Tongue (tissue), 2 donors: ENCODE results near the gene TPCN1. TPM values are rescaled to one million over a fixed set of nuclear protein-coding genes. Genes with fewer than 3 reads are reported as not detected.

Experiments
- DNase-seq: peaks from one replicate; pipeline ENCODE4 v3.0.0-alpha.2; 2015
- total RNA-seq: library from RNA; depleted of rRNA; stranded (reverse); fragments of >200 nt; gene quantifications from one replicate; pipeline ENCODE4 v1.2.3, GENCODE V29; 2014

Gene TPCN1
- total RNA-seq, 1 donor from 2014 or later: 27.0 TPM

GRCh38 chr12:113262710-113263109 lies 41.4 kb downstream of the TPCN1 start:
- DNase-seq: no peak

- DNase-seq: no peak
These were observed 42.2 kb downstream of the TPCN1 start for GRCh38 chr12:113263431-113263963.

- DNase-seq: no peak
These were observed 45.0 kb downstream of the TPCN1 start for GRCh38 chr12:113266106-113266895.

GRCh38 chr12:113267621-113268020 lies 46.4 kb downstream of the TPCN1 start:
- DNase-seq: no peak

DNA sequence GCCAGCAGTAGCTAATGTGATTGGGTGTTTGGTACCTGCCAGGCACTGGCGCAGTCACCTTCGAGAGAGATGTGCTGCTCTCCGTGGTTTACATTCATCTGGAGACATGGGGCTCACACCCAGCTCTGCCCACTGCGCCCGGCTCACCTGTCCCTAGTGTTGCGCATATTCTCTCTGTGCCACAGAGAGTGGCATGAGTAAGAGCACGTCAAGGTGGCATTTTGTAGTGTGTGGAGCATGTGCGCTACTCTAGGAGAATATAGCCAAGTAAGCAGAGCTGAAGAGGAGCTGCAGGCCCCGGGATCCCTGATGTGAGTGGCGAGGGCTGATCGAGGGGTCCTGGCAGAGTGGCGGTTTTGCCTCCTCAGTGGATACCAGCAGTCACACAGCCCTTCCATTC lies 46.9 kb downstream of the TPCN1 start:
- no peak for DNase-seq

DNA sequence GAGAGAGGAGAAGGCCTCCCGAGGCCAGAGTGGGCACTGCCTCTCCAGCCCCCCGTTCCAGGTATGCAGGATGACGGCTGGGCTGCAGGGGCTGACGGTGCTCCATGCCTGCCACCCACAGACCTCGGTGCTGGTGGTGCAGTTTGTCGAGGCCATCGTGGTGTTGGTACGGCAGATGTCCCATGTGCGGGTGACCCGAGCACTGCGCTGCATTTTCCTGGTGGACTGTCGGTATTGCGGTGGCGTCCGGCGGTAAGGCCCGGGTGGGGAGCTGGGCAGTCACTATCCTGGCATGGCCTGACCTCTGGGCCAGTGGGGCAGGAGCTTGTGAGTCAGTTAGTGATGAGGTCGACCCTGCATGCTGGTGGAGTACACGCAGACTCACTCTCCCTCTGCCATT lies 47.4 kb downstream of the TPCN1 start:
- DNase-seq: no peak

DNA sequence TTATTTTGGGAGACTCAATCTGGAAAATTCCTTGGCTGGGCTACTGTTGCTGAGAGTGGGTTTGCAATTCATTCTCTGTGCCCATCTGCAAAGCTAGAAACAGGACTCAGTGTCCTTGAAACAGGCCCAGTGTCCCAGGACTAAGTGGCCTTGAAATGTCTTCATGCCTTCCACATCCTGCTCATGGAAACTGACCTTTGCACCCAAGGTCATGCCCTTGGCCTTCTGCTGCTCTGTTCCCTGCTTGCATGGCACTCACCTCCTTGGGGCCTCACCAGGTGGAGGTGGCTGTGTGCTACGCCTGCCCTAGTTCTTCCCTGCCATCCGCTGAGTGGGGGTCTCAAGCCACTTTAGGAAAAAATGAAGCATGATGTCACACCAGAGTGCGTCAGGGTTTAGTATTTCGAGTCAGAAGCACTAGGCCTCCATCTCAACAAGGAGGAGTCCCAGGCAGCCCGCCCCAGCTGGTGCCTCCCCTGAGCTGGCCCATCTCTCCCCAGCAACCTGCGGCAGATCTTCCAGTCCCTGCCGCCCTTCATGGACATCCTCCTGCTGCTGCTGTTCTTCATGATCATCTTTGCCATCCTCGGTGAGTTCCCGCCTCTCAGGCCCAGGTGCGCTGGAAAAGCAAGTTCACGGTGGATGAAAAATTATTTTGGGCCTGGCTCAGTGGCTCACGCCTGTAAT lies 48.1 kb downstream of the TPCN1 start:
- no peak for DNase-seq

- no peak for DNase-seq
These were observed 49.4 kb downstream of the TPCN1 start for GRCh38 chr12:113270709-113271009.

GRCh38 chr12:113271466-113271852 lies 50.2 kb downstream of the TPCN1 start:
- no peak for DNase-seq

DNA sequence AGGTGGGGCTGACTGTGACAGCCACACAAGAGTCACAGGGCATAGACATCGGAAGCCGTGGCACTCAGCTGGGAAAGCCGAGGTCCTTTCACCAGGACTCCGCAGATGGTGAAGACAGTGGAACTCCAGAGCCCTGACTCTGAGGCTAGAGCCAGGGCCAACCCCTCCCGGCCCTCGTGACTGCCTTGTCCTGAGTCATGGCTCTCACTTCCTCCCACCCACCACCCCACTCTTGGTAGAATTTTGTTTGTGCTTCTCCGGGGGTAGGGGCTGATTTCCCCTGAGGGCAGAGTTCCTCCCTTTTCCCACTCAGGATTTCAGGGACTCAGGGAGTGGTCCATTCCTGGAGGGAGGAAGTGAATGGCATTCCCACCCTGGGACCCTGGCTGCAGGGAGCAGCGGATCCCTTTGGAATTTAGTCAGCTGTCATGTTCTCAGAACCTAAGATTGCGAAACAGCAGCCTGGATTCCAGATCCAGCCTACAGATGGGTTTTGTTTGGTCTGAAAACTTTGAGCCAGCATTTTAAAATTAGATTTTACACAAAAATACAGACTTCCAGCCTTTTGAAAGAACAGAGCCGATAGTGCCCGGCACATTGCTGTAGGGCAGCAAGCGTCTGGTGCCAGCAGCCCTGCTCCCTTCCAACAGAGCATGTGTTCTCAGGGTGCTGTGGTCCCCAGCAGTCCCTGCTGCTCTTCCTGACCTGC lies 50.7 kb downstream of the TPCN1 start:
- DNase-seq: peak; percentile 71

DNA sequence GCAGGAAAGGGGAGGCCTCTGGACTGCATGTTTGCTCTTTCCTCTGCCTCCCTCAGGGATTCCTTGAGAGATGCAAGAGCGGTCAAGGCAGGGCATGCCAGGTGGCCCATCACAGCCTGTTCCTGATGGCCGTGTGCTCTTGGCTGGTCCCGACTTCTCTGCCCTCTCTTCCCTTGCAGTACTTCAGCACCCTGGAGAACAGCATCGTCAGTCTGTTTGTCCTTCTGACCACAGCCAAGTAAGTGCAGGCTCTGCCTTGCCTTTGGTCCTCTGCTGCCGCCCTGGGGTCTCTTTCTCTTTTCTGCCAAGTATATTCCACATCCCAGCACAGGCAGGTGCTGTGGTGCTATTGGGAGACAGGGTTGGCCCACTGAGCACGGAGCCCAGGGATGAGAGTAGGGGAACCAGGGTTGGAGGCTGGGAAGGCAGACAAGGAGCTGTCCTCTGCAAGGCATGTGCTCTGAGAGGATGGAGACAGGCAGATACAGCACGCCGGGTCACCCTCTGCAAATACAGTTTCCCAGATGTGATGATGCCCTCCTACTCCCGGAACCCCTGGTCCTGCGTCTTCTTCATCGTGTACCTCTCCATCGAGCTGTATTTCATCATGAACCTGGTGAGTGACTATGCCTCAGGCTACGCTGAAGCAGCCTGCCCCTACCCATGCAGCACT lies 51.9 kb downstream of the TPCN1 start:
- no peak for DNase-seq

GRCh38 chr12:113274848-113275247 lies 53.6 kb downstream of the TPCN1 start:
- no peak for DNase-seq

GRCh38 chr12:113276306-113276705 lies 55.0 kb downstream of the TPCN1 start:
- no peak for DNase-seq

GRCh38 chr12:113276946-113277500 lies 55.8 kb downstream of the TPCN1 start:
- no peak for DNase-seq

DNA sequence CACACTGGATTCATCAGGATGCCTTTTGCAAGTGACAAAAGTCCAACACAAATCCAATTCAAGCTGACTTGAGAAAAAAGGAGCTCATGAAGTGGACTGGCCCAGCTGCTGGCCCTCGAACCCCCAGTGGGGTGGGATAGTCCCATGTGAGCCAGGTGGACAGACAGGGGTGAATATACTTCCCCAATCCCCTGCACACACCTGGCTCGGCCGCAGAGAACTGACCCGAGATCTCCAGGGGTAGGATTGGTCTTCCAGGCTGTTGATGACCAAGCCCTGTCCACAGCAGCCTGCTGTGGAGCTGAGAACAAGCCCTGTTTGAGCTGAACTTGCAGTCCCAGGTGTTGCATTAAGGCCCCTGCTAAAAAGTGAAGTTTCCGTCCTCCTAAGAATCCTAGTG lies 56.2 kb downstream of the TPCN1 start:
- no peak for DNase-seq

- DNase-seq: no peak
These were observed 56.9 kb downstream of the TPCN1 start for GRCh38 chr12:113278141-113278540.

DNA sequence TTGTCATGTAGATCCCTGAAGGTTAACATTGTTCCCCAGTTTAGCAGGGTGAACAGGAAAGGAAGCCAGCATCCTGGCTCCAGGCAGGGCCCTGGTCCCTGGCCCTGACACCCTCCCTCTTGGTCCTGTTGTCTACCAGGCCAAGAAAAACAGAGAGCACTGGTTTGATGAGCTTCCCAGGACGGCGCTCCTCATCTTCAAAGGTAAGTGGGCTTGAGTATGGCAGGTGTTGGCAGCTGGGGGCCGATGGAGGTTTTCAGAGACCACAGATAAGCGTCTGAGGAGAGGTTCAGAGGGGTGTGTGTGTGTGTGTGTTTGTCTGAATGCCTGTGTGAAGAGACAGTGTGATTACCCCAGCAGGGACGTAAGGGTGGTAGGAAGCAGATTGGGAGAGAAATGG lies 57.4 kb downstream of the TPCN1 start:
- DNase-seq: no peak

DNA sequence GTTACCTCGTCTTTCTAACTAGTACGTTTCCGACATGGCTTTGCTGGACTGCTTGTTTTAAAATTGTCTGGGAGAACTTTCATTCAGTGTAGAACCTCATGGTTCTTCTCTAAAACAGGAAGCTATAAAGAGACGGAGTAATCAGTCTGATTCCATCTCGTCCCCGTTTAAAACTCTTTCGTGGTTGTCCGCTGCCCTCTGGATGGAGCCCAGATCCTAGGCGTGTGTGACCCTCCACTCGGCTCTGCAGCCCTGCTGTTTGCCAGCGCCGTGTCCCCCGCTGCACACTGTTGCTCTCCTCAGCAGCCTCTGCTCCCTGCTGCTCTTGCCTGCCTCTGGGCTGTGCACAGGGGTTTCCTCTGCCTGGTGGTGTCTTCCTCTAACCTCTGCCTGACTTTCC lies 63.5 kb downstream of the TPCN1 start:
- DNase-seq: no peak

DNA sequence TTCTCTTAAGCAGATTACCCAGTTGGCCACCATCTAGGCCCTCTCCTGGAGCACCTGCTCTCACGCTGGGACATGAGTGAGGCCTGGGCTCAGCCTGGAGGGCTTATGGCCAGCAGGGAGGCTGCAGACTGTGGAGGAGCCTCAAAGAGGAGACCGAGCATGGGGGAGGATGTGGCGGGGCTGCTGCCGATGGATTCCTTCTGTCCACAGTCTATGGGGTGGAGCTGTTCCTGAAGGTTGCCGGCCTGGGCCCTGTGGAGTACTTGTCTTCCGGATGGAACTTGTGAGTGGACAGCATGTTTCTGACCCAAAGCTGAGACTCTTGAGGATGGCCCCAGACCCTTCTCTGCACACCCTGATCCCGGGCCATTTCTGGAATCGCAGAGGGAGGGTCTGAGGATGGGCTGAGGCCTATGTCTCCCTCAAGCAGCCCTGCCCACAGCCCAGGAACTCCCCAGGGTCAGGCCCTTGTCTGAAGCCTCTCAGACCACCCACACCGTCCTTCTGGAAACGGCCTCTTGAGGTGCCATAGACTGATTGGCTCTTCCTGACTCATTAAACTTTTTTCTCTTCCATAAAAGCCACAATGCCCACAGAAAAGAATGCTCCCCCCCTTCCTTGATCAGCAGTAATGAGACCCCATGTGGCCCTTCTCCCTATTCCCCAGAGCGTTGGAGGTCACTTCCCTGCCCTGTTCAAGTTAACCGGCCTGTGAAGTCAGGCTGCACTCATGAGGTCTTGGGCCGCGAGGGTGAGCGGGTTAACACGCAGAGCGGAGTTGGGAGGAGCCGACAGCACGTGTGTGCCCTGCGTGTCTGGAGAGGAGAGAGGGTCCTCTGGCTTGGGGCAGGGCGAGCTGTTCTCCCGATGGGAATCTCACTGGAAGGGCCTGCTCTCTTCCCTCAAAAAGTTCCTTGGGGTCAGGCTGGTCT lies 64.7 kb downstream of the TPCN1 start:
- no peak for DNase-seq

- DNase-seq: no peak
These were observed 65.4 kb downstream of the TPCN1 start for GRCh38 chr12:113286712-113287111.
